Stomach (tissue), 9 donors: ENCODE measurements around the gene ABHD4. TPM values are rescaled to one million over a fixed set of nuclear protein-coding genes. Genes with fewer than 3 reads are reported as not detected.
A peak's percentile ranks its signal among the peaks of the same experiment; 100 is the strongest.
"Not testable (repeated sequence)": the region's sequence is repeated elsewhere in the genome, so short reads cannot be mapped to it uniquely, and the experiment has no call there.

Experiments used
- DNase-seq, 2 donors: peaks; one replicate each; pipeline versions ENCODE4 v3.0.0 to v3.0.0-alpha.2; 2013 to 2019
- H3K27ac ChIP-seq, 5 donors: fragments of 200-600 bp in 4 of 5; sonication (generic) in 4 of 5; one replicate each; pipeline ENCODE4 v1.5.1; 2013 to 2019; ENCODE audit warnings: mild to moderate bottlenecking in 1 of 5, moderate library complexity in 1 of 5
- H3K27me3 ChIP-seq, 3 donors: fragments of 200-600 bp; sonication (generic); one replicate each; pipeline ENCODE4 v1.5.1; 2017 to 2019; ENCODE audit warnings: mixed run types in 1 of 3
- H3K36me3 ChIP-seq, 4 donors: fragments of 200-600 bp; sonication (generic); 1 replicate in 3 of 4; 2 replicates in 1 of 4; pipeline ENCODE4 v1.5.1; 2016 to 2019
- H3K4me1 ChIP-seq, 4 donors: fragments of 200-600 bp; sonication (generic); one replicate each; pipeline ENCODE4 v1.5.1; 2016 to 2019
- H3K4me3 ChIP-seq, 4 donors: fragments of 200-600 bp; sonication (generic) in 3 of 4; one replicate each; pipeline ENCODE4 v1.5.1; 2016 to 2019; ENCODE audit warnings: mild to moderate bottlenecking in 1 of 4
- H3K9me3 ChIP-seq, 4 donors: fragments of 200-600 bp; sonication (generic); one replicate each; pipeline ENCODE4 v1.5.1; 2016 to 2019
- CTCF ChIP-seq, 7 experiments: fragments of 450-650 bp in 4 of 7; fragments of 200-600 bp in 3 of 7; sonication (generic) in 3 of 7; IDR thresholded peaks; one replicate each; pipeline ENCODE4 v1.5.1; 2016 to 2019; ENCODE audit warnings: antibody characterized with exemption in 7 of 7, control low read depth in 2 of 7, mild to moderate bottlenecking in 1 of 7
- EP300 ChIP-seq: sonication (generic); formaldehyde crosslinking; IDR thresholded peaks from one replicate; pipeline ENCODE4 v1.6.1; 2017; ENCODE audit warnings: antibody characterized with exemption
- POLR2A ChIP-seq, 4 donors: fragments of 450-650 bp; IDR thresholded peaks; one replicate each; pipeline ENCODE4 v1.6.1; 2016; ENCODE audit warnings: antibody characterized with exemption in 4 of 4, control low read depth in 2 of 4, mild to moderate bottlenecking in 1 of 4, moderate library complexity in 1 of 4
- POLR2AphosphoS5 ChIP-seq, 3 donors: sonication (generic); formaldehyde crosslinking; IDR thresholded peaks; one replicate each; pipeline ENCODE4 v1.6.1; 2016; ENCODE audit warnings: antibody characterized with exemption in 3 of 3
- WGBS, 5 donors: extraction: QIAGEN DNeasy Blood & Tissue Kit in 3 of 5; methylation state at CpG; one replicate each; pipeline versions ENCODE4 v1.1.5 to v1.1.7; 2013 to 2018; 5-methylcytosine and 5-hydroxymethylcytosine counted together
- intact Hi-C: fragments of 100-400 bp; cut with DNase I; formaldehyde crosslinking; loops from one replicate; pipeline ENCODE4 v1.15.1; 2023; ENCODE audit warnings: low total_unique reads
- polyA plus RNA-seq, 3 donors: library from polyadenylated mRNA; stranded (reverse); fragments of 200-250 nt; gene quantifications; one replicate each; pipeline ENCODE4 v1.2.3, GENCODE V29; 2013
- total RNA-seq, 5 donors: library from RNA; depleted of rRNA; stranded (reverse); fragments of >200 nt; gene quantifications; one replicate each; pipeline versions ENCODE4 v1.1.0 to v1.2.3, GENCODE V29; 2014 to 2016
- donor health status: healthy with polysubstance abuse.
- donor health status: Bipolar disorder and iron deficiency.
- donor health status: healthy.

ABHD4 gene
- total and polyA plus RNA-seq, 8 donors: 12.2 to 130 (median 23.2) TPM

DNA sequence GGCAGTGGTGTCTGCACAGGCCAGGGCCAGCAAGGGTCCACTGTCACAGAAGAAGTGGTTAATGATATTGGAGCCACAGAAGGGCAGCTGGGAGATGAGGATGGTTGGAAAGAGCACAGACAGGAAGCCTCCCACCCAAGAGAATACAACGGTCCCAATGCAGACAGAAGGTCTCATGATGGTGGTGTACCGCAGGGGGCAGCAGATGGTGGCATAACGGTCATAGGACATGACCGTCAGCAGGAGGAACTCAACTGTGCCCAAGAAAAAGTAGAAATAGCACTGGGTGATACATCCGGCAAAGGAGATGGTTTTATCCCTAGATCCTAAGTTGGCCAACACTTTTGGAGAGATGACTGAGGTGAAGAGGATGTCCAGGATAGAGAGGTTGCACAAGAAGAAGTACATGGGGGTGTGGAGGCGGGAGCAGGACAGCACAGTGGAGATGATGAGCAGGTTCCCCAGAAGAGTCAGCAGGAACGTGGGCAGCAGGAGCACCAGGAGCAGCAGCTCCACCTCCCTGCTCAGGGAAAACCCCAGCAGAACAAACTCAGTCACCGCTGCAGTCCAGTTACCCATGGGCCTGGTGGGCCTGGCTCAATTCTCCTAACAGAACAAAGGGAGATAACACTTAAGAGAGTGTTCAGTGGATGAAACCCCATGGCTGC lies 36.3 kb downstream of the ABHD4 start:
- Histone ChIP-seq H3K27me3 (no peaks in the 10 kb centered on the region), H3K9me3 (no peaks in the 10 kb centered on the region), H3K36me3 (no peaks in the 10 kb centered on the region), H3K27ac (no peak overlapping the region), H3K4me1 (no peaks in the 10 kb centered on the region), H3K4me3 (no peak overlapping the region)
- no peak for DNase-seq
- WGBS, 5 donors: 80 to 88% (median 84%) methylated on average over 8 of the region's 8 CpGs
- intact Hi-C loops: no loop called here
- TF ChIP-seq POLR2A (IDR thresholded peaks at IDR 0.05) (no peak), EP300 (no peak), CTCF (IDR thresholded peaks at IDR 0.05) (no peak), POLR2AphosphoS5 (IDR thresholded peaks at IDR 0.05) (no peak)

GRCh38 chr14:22635980-22636379 lies 37.9 kb downstream of the ABHD4 start:
- intact Hi-C loops, H3K4me1 ChIP-seq, H3K27me3 ChIP-seq, H3K27ac ChIP-seq, H3K9me3 ChIP-seq, DNase-seq, H3K36me3 ChIP-seq, H3K4me3 ChIP-seq: not testable (repeated sequence)
- WGBS, 5 donors: 11 to 79% (median 57%) methylated on average over 1 of the region's 1 CpG

- H3K4me3 ChIP-seq: no peak overlapping the region
- no peaks in the 10 kb centered on the region for H3K4me1 ChIP-seq
- DNase-seq: no peak
- H3K36me3 ChIP-seq: no peaks in the 10 kb centered on the region
- H3K27me3 ChIP-seq: no peaks in the 10 kb centered on the region
- intact Hi-C loops: loop anchor here (10.0 kb wide), 1 partner anchor 65 kb away; no protein-coding TSS in a partner anchor
- no peak overlapping the region for H3K27ac ChIP-seq
- TF ChIP-seq POLR2A (IDR thresholded peaks at IDR 0.05): no peak
- TF ChIP-seq EP300: no peak
- H3K9me3 ChIP-seq: no peaks in the 10 kb centered on the region
Observed at GRCh38 chr14:22640192-22640591, 42.1 kb downstream of the ABHD4 start.

GRCh38 chr14:22641846-22642245 lies 43.7 kb downstream of the ABHD4 start:
- Histone ChIP-seq H3K4me3 (no peak overlapping the region), H3K27me3 (no peaks in the 10 kb centered on the region), H3K9me3 (no peaks in the 10 kb centered on the region), H3K4me1 (no peaks in the 10 kb centered on the region), H3K36me3 (no peaks in the 10 kb centered on the region), H3K27ac (no peak overlapping the region)
- intact Hi-C loops: loop anchor here (10.0 kb wide), 1 partner anchor 67 kb away; no protein-coding TSS in a partner anchor
- 39 to 59% (median 40%) methylated on average over 3 of the region's 3 CpGs for WGBS, 5 donors
- no peak for TF ChIP-seq POLR2A (IDR thresholded peaks at IDR 0.05)
- no peak for TF ChIP-seq CTCF (IDR thresholded peaks at IDR 0.05)
- no peak for TF ChIP-seq POLR2AphosphoS5 (IDR thresholded peaks at IDR 0.05)
- no peak for TF ChIP-seq EP300
- DNase-seq: peak in 1 of 2 donors; percentile 22

DNA sequence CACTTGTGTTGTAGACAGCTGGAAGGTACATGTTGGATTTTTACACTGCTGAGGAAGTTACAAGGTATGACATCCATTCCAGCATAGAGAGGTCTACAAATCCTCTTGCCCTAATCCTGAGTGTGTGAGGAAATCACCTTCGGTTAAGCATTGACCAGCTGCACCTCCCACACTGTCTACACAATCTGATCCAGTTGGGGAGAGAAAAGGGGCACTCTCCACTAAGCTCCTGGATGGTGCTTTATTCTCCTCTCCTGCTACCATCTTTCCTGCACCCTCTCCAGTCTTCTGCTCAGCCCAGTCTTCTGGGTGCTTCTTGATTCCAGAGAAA lies 46.2 kb downstream of the ABHD4 start, which contains the start of gene OR6J1:
Gene OR6J1, minus strand, starts transcription at position 48 of the 331 bp plus-strand sequence. CDS start 9,541 bp downstream, outside the sequence.
- Histone ChIP-seq H3K4me3 (no peak within 1 kb of the TSS), H3K9me3 (no peaks in the 10 kb centered on the region), H3K27me3 (no peaks in the 10 kb centered on the region), H3K27ac (no peak within 1 kb of the TSS), H3K36me3 (no peaks in the 10 kb centered on the region), H3K4me1 (no peaks in the 10 kb centered on the region)
- intact Hi-C loops: loop anchor here (10.0 kb wide), 1 partner anchor 69 kb away; no protein-coding TSS in a partner anchor
- DNase-seq: no peak
- WGBS, 5 donors: 44 to 60% (median 53%) methylated on average over 1 of the region's 1 CpG
- no peak for TF ChIP-seq CTCF (IDR thresholded peaks at IDR 0.05)
- no peak for TF ChIP-seq POLR2A (IDR thresholded peaks at IDR 0.05)
- TF ChIP-seq POLR2AphosphoS5 (IDR thresholded peaks at IDR 0.05): no peak
